OCI-LY3 (cell line): ENCODE data around the gene NUDT12.

ENCODE experiments used
- H2AFZ ChIP-seq: fragments of 200-600, 300-600 bp; shearing (Covaris generic); 2 replicates; pipeline ENCODE4 v1.6.0; 2014; ENCODE audit warnings: antibody characterized with exemption, low read depth, low read length
- H3K27ac ChIP-seq: fragments of 200-600, 300-600 bp; sonication (generic); 2 replicates; pipeline ENCODE4 v1.5.1; 2014; ENCODE audit warnings: mild to moderate bottlenecking, low read length, moderate library complexity, mixed read lengths
- H3K27me3 ChIP-seq: fragments of 200-600, 300-600 bp; sonication (generic); 2 replicates; pipeline ENCODE4 v1.6.1; 2014; ENCODE audit warnings: low read depth, low read length, mixed read lengths
- H3K36me3 ChIP-seq: fragments of 200-600, 300-600 bp; sonication (generic); replicated peaks from 2 replicates; pipeline ENCODE3; 2014; ENCODE audit warnings: low read depth, low read length, mixed read lengths
- H3K4me1 ChIP-seq: fragments of 300-600, 200-600 bp; sonication (generic); 2 replicates; pipeline ENCODE4 v1.6.1; 2014; ENCODE audit warnings: low read length, mixed read lengths
- H3K4me2 ChIP-seq: fragments of 200-600, 300-600 bp; sonication (generic); 2 replicates; pipeline ENCODE4 v1.6.1; 2014; ENCODE audit warnings: low read length, mixed read lengths
- H3K4me3 ChIP-seq: fragments of 300-600, 200-600 bp; sonication (generic); 2 replicates; pipeline ENCODE4 v1.5.1; 2014; ENCODE audit warnings: antibody characterized with exemption, mild to moderate bottlenecking, low read length, moderate library complexity
- H3K79me2 ChIP-seq: fragments of 300-600, 200-600 bp; shearing (Covaris generic); 2 replicates; pipeline ENCODE4 v1.6.1; 2014; ENCODE audit warnings: mild to moderate bottlenecking, low read length, mixed read lengths
- H3K9ac ChIP-seq: fragments of 300-600, 200-600 bp; shearing (Covaris generic); 2 replicates; pipeline ENCODE4 v1.6.0; 2014; ENCODE audit warnings: mild to moderate bottlenecking, low read length, moderate library complexity
- H3K9me3 ChIP-seq: fragments of 200-600, 300-600 bp; shearing (Covaris generic); 2 replicates; pipeline ENCODE4 v1.6.1; 2014; ENCODE audit warnings: low read length, mixed read lengths; ENCODE audit not compliant: insufficient read depth
- H4K20me1 ChIP-seq: fragments of 200-600, 300-600 bp; sonication (generic); 2 replicates; pipeline ENCODE4 v1.6.1; 2016; ENCODE audit warnings: low read length, mixed read lengths; ENCODE audit not compliant: insufficient read depth
- CTCF ChIP-seq: fragments of 200-600, 300-600 bp; sonication (generic); IDR thresholded peaks from 2 replicates; pipeline ENCODE4 v1.5.1; 2014; ENCODE audit warnings: antibody characterized with exemption, low read length, low read depth
- EZH2phosphoT487 ChIP-seq: fragments of 200-600 bp; shearing (Covaris generic); IDR thresholded peaks from 2 replicates; pipeline ENCODE4 v1.6.1; 2018; ENCODE audit warnings: antibody characterized with exemption, mixed run types, low read depth

The NUDT12 gene

GRCh38 chr5:103573411-103573810 lies 10.8 kb upstream of the NUDT12 start:
- no peak for TF ChIP-seq CTCF
- TF ChIP-seq EZH2phosphoT487, result no peak
- Histone ChIP-seq H3K4me2 (no peak overlapping the region), H3K4me3 (no peak overlapping the region), H3K27ac (no peak overlapping the region), H3K36me3 (no peaks in the 10 kb centered on the region), H3K9ac (no peak overlapping the region), H3K4me1 (no peaks in the 10 kb centered on the region), H3K27me3 (no peaks in the 10 kb centered on the region), H4K20me1 (no peaks in the 10 kb centered on the region), H3K9me3 (no peaks in the 10 kb centered on the region), H3K79me2 (no peaks in the 10 kb centered on the region), H2AFZ (no peak overlapping the region)

- Histone ChIP-seq H3K36me3 (no peaks in the 10 kb centered on the region), H3K9me3 (no peaks in the 10 kb centered on the region), H3K4me3 (no peak overlapping the region), H3K4me2 (no peak overlapping the region), H3K27ac (no peak overlapping the region), H3K79me2 (no peaks in the 10 kb centered on the region), H3K4me1 (no peaks in the 10 kb centered on the region), H3K27me3 (no peaks in the 10 kb centered on the region), H2AFZ (no peak overlapping the region), H4K20me1 (no peaks in the 10 kb centered on the region), H3K9ac (no peak overlapping the region)
- TF ChIP-seq CTCF (no peak), EZH2phosphoT487 (no peak)
Measured at GRCh38 chr5:103572454-103572853, 9.9 kb upstream of the NUDT12 start.

GRCh38 chr5:103571730-103572129 lies 9.1 kb upstream of the NUDT12 start:
- H3K27me3 ChIP-seq, result no peaks in the 10 kb centered on the region
- H3K4me1 ChIP-seq, result no peaks in the 10 kb centered on the region
- H3K9me3 ChIP-seq, result no peaks in the 10 kb centered on the region
- H3K9ac ChIP-seq, result no peak overlapping the region
- no peak overlapping the region for H3K4me2 ChIP-seq
- no peak overlapping the region for H3K27ac ChIP-seq
- no peaks in the 10 kb centered on the region for H3K79me2 ChIP-seq
- no peak overlapping the region for H2AFZ ChIP-seq
- TF ChIP-seq CTCF, result no peak
- no peak for TF ChIP-seq EZH2phosphoT487
- H3K36me3 ChIP-seq, result no peaks in the 10 kb centered on the region
- no peaks in the 10 kb centered on the region for H4K20me1 ChIP-seq
- no peak overlapping the region for H3K4me3 ChIP-seq

GRCh38 chr5:103569313-103570060 lies 6.9 kb upstream of the NUDT12 start:
- Histone ChIP-seq H3K4me2 (no peak overlapping the region), H3K9me3 (no peaks in the 10 kb centered on the region), H3K79me2 (no peaks in the 10 kb centered on the region), H3K27me3 (no peaks in the 10 kb centered on the region), H3K4me1 (no peaks in the 10 kb centered on the region), H3K36me3 (no peaks in the 10 kb centered on the region), H3K9ac (no peak overlapping the region), H3K4me3 (no peak overlapping the region), H2AFZ (no peak overlapping the region), H3K27ac (no peak overlapping the region), H4K20me1 (no peaks in the 10 kb centered on the region)
- no peak for TF ChIP-seq EZH2phosphoT487
- no peak for TF ChIP-seq CTCF
